Stimulated activated memory B cell treated with anti-CD40 and anti-IgM and Interleukin-4, amounts not matched to agents 10 μg/mL and 1 μg/mL and 100 μg/mL, for 72 hours (primary cell): Measurements from ENCODE around the gene CNST.
"Not testable (repeated sequence)": the region's sequence is repeated elsewhere in the genome, so short reads cannot be mapped to it uniquely, and the experiment has no call there.

ENCODE experiments used
- ATAC-seq: fragments of 150-1000 bp; cut with Tn5 transposase; 2 replicates; pipeline ENCODE4 v1.10.0; 2021
- H3K27ac Mint-ChIP-seq: one replicate; pipeline ENCODE4 v1.8.0; 2022; ENCODE audit warnings: mild to moderate bottlenecking, mixed read lengths
- H3K27me3 Mint-ChIP-seq: one replicate; pipeline ENCODE4 v1.8.0; 2022; ENCODE audit warnings: mixed read lengths
- H3K36me3 Mint-ChIP-seq: one replicate; pipeline ENCODE4 v1.8.0; 2022; ENCODE audit warnings: mixed read lengths
- H3K4me1 Mint-ChIP-seq: one replicate; pipeline ENCODE4 v1.8.0; 2022; ENCODE audit warnings: mixed read lengths
- H3K4me3 Mint-ChIP-seq: one replicate; pipeline ENCODE4 v1.8.0; 2022; ENCODE audit warnings: mild to moderate bottlenecking, moderate library complexity, mixed read lengths
- H3K9me3 Mint-ChIP-seq: one replicate; pipeline ENCODE4 v1.8.0; 2022; ENCODE audit warnings: mixed read lengths

CNST gene

GRCh38 chr1:246569248-246570238 is 3.3 kb downstream of the CNST start:
- H3K27ac Mint-ChIP-seq = peak overlapping the region; percentile 86
- peaks cover 49% of the 10 kb centered on the region for H3K4me1 Mint-ChIP-seq
- no peaks in the 10 kb centered on the region for H3K9me3 Mint-ChIP-seq
- ATAC-seq = no peak
- no peaks in the 10 kb centered on the region for H3K27me3 Mint-ChIP-seq
- peaks cover 7% of the 10 kb centered on the region for H3K36me3 Mint-ChIP-seq
- peak overlapping the region; percentile 72 for H3K4me3 Mint-ChIP-seq

GRCh38 chr1:246571309-246571708 is 5.1 kb downstream of the CNST start:
- peak overlapping the region; percentile 86 for H3K27ac Mint-ChIP-seq
- H3K4me3 Mint-ChIP-seq = peak overlapping the region; percentile 13
- H3K4me1 Mint-ChIP-seq = peaks cover 48% of the 10 kb centered on the region
- peaks cover 14% of the 10 kb centered on the region for H3K36me3 Mint-ChIP-seq
- H3K27me3 Mint-ChIP-seq, ATAC-seq, H3K9me3 Mint-ChIP-seq: not testable (repeated sequence)

- H3K4me3 Mint-ChIP-seq = no peak overlapping the region
- peak overlapping the region; percentile 86 for H3K27ac Mint-ChIP-seq
- peaks cover 50% of the 10 kb centered on the region for H3K4me1 Mint-ChIP-seq
- no peaks in the 10 kb centered on the region for H3K27me3 Mint-ChIP-seq
- no peaks in the 10 kb centered on the region for H3K9me3 Mint-ChIP-seq
- H3K36me3 Mint-ChIP-seq = peaks cover 15% of the 10 kb centered on the region
- ATAC-seq = no peak
These were observed 5.7 kb downstream of the CNST start for GRCh38 chr1:246571953-246572352.

GRCh38 chr1:246572785-246573184 is 6.5 kb downstream of the CNST start:
- H3K27ac Mint-ChIP-seq = peak overlapping the region; percentile 46
- no peak overlapping the region for H3K4me3 Mint-ChIP-seq
- H3K36me3 Mint-ChIP-seq = peaks cover 21% of the 10 kb centered on the region
- H3K9me3 Mint-ChIP-seq = no peaks in the 10 kb centered on the region
- ATAC-seq = no peak
- peaks cover 53% of the 10 kb centered on the region for H3K4me1 Mint-ChIP-seq
- H3K27me3 Mint-ChIP-seq = no peaks in the 10 kb centered on the region

DNA sequence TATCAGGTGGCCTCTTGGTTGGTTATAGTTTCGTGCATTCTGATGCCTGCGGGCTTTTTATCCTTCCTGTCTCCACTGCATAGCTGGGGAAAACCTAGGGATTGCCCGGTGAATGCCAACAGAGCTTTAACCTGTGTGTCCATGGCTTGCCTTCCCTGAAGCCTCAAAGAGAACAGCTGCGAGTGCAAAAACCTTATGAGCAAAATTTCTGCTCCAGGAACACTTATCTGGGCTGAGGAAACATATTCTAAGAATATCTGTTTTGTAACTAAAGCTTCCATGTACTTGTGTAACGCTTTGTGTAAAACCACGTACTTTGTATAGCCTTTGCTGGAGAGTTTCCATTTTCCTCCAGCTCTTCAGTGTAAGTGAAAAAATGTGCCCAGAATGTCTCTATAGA is 7.2 kb downstream of the CNST start:
- no peak for ATAC-seq

DNA sequence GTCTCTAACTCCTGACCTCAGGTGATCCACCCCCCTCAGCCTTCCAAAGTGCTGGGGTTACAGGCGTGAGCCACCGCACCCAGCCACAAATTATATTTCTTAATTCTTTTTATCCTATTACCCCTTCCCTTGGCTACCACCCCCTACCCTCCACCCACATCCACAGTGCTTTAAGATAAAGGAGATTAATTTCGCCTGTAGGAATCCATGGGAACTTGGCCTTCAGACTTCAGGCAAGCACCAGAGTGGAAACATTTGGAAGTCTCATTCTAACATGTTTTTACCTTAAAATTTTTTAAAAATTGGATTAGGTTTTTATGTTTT is 10.4 kb downstream of the CNST start:
- Mint-ChIP-seq H3K27ac (peak overlapping the region; percentile 59), H3K27me3 (no peaks in the 10 kb centered on the region), H3K4me3 (no peak overlapping the region), H3K36me3 (peaks cover 20% of the 10 kb centered on the region), H3K4me1 (peaks cover 48% of the 10 kb centered on the region), H3K9me3 (no peaks in the 10 kb centered on the region)
- no peak for ATAC-seq

More for the DNA sequence above, 7.2 kb downstream of the CNST start:
- Mint-ChIP-seq H3K4me3 (no peak overlapping the region), H3K9me3 (no peaks in the 10 kb centered on the region), H3K4me1 (peaks cover 53% of the 10 kb centered on the region), H3K27me3 (no peaks in the 10 kb centered on the region), H3K27ac (peak overlapping the region; percentile 46), H3K36me3 (peaks cover 21% of the 10 kb centered on the region)

DNA sequence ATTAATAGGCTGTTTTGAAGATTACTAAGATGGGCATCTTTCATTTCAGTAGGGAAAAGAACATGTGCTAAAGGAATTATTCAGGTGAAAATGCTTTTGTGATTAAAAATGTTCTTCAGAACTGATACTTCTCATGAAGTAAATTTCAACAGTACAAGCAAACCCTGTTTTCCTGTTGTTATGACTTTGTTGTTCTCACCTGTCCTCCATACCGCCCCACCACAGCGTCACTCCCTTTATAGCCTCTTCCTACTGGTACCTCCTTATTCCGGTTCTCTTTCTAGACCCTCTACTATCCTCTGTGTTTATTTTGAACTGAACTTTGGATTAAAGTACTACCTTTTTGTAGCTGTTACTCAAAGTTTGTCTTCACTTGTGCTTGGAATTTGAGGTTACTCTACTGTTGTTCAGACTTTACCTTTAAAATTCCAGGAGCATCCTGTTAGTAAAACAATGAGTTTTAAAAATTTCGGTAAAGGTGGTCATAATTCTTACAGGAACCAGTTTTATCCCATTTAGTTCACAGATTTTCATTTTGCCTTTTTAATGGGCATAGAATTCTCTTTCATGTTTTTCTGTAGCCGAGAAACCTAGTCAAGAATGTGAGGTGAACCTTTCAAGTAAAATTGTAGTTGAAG is 10.9 kb downstream of the CNST start:
- H3K36me3 Mint-ChIP-seq = peaks cover 22% of the 10 kb centered on the region
- H3K4me3 Mint-ChIP-seq = no peak overlapping the region
- H3K27me3 Mint-ChIP-seq = no peaks in the 10 kb centered on the region
- ATAC-seq = no peak
- H3K27ac Mint-ChIP-seq = peak overlapping the region; percentile 59
- H3K4me1 Mint-ChIP-seq = peaks cover 51% of the 10 kb centered on the region
- H3K9me3 Mint-ChIP-seq = no peaks in the 10 kb centered on the region

DNA sequence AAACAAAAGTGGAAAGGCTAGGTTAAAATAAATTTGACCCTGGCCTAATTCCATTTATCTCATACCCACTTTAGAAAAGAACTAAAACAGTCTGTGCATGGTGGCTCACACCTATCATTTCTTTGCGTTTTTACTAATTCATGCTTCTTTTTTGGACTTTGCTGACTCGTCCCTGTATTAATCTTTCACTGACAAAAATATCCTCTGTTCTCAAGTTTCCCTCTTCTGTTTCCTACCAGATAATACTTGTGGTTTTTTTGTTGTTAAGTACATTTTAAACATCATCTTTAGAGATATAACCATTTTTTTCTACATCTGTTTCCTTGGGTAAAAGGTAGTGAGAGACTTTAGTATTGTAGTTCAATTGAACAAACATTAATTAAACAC is 11.5 kb downstream of the CNST start:
- Mint-ChIP-seq H3K4me1 (peaks cover 56% of the 10 kb centered on the region), H3K27me3 (no peaks in the 10 kb centered on the region), H3K9me3 (no peaks in the 10 kb centered on the region), H3K36me3 (peaks cover 27% of the 10 kb centered on the region), H3K27ac (peak overlapping the region; percentile 59), H3K4me3 (no peak overlapping the region)
- ATAC-seq = no peak

DNA sequence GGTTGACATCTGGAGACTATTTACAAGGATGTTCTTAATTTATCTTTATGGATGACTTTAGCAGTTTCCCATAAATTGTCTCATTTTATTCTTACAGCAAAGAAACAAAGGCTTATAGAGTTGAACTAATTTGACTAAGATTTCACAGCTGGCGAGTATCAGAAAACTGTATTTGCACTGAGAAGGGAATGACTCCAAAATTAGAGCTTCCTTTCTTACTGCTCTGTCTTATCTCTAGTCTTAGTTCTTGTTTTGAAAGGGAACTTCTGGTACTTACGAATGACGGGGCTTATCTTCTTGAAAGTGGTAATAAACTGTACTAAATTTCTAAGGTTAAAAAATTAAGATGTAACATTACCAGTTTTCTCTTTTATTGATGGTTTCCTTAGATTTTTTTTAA is 13.6 kb downstream of the CNST start:
- Mint-ChIP-seq H3K9me3 (no peaks in the 10 kb centered on the region), H3K4me3 (no peak overlapping the region), H3K36me3 (peaks cover 48% of the 10 kb centered on the region), H3K27ac (peak overlapping the region; percentile 1), H3K4me1 (peaks cover 66% of the 10 kb centered on the region), H3K27me3 (no peaks in the 10 kb centered on the region)
- peak; percentile 75 for ATAC-seq

- Mint-ChIP-seq H3K9me3 (no peaks in the 10 kb centered on the region), H3K27ac (no peak overlapping the region), H3K4me3 (no peak overlapping the region), H3K27me3 (no peaks in the 10 kb centered on the region), H3K4me1 (peaks cover 63% of the 10 kb centered on the region), H3K36me3 (peaks cover 43% of the 10 kb centered on the region)
- ATAC-seq = no peak
These were observed 14.5 kb downstream of the CNST start for GRCh38 chr1:246580497-246581370.

GRCh38 chr1:246582301-246583055 is 16.2 kb downstream of the CNST start:
- Mint-ChIP-seq H3K27me3 (no peaks in the 10 kb centered on the region), H3K27ac (no peak overlapping the region), H3K4me1 (peaks cover 56% of the 10 kb centered on the region), H3K9me3 (no peaks in the 10 kb centered on the region), H3K36me3 (peaks cover 36% of the 10 kb centered on the region), H3K4me3 (no peak overlapping the region)
- ATAC-seq = no peak

- H3K9me3 Mint-ChIP-seq = no peaks in the 10 kb centered on the region
- no peaks in the 10 kb centered on the region for H3K27me3 Mint-ChIP-seq
- H3K4me3 Mint-ChIP-seq = no peak overlapping the region
- H3K27ac Mint-ChIP-seq = no peak overlapping the region
- no peak for ATAC-seq
- H3K4me1 Mint-ChIP-seq = peaks cover 56% of the 10 kb centered on the region
- H3K36me3 Mint-ChIP-seq = peaks cover 35% of the 10 kb centered on the region
These were observed 16.8 kb downstream of the CNST start for GRCh38 chr1:246583056-246583440.

DNA sequence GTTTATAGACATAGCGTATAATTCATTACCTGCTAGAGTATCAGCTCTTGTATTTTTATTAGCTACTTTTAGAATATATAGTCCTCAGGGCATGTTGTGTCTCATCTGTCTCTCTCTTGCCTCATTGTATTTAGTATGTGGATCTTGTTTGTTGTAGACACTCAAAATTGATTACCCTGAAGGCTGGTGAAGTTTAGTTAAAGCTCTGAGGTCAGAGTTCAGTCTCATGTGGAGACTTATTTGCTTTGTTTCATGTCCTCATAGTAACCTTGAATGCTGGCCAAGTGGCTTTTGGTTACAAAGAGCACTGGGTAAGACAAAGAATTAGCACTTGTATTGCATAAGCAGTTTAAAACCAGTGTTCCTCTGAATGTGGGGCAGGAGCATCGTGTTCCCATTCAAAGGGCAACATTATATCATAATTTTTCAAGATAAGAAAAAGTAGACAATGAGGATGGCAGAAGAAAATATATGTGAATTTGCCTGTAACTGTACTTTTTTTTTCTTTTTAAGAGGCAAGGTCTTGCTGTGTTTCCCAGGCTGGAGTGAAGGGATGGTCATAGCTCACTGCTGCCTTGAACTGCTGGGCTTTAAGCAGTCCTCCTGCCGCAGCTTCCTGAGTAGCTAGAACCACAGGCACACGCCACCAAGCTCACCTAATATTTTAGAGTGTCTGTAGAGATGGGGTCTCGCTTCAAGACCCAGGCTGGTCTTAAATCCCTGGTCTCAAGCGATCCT is 17.4 kb downstream of the CNST start:
- H3K4me3 Mint-ChIP-seq = no peak overlapping the region
- ATAC-seq = no peak
- H3K27ac Mint-ChIP-seq = no peak overlapping the region
- H3K4me1 Mint-ChIP-seq = peaks cover 52% of the 10 kb centered on the region
- no peaks in the 10 kb centered on the region for H3K9me3 Mint-ChIP-seq
- no peaks in the 10 kb centered on the region for H3K27me3 Mint-ChIP-seq
- peaks cover 35% of the 10 kb centered on the region for H3K36me3 Mint-ChIP-seq

DNA sequence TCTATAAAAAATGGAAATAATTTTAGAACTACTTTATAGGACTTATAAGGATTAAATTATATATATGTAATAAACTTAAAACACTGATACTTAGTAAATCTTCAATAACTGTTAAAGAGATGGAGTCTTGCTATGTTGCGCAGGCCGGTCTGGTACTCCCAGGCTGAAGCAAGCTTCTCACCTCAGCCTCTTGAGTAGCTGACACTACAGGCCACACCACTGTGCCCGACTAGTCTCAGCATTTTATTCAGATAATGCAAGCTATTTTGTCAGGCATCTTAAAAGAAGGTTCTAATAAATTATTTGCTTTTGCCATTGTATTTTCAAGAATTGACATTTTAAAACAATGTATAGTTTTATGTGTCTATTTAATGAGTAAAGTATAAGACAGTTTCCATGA is 20.8 kb downstream of the CNST start:
- Mint-ChIP-seq H3K27ac (no peak overlapping the region), H3K36me3 (peaks cover 37% of the 10 kb centered on the region), H3K9me3 (no peaks in the 10 kb centered on the region), H3K4me1 (peaks cover 56% of the 10 kb centered on the region), H3K4me3 (no peak overlapping the region), H3K27me3 (no peaks in the 10 kb centered on the region)
- ATAC-seq = no peak
